HL-60 (cell line): ENCODE data around the gene KCNE1.

Experiments used
- CTCF ChIP-seq: IDR thresholded peaks from one replicate; pipeline ENCODE4 v1.5.1; 2011; ENCODE audit warnings: low read length, control low read depth, inconsistent platforms; ENCODE audit not compliant: insufficient read depth
- SPI1 ChIP-seq: IDR thresholded peaks from 2 replicates; pipeline ENCODE4 v1.6.1; 2012; ENCODE audit warnings: low read depth, mild to moderate bottlenecking, borderline replicate concordance

- no peak for TF ChIP-seq SPI1
- no peak for TF ChIP-seq CTCF
Measured at GRCh38 chr21:34501716-34502115, 10.3 kb downstream of the KCNE1 start.
